ENCODE results near the gene SCNN1A.

The SCNN1A gene
- 0.18 to 0.22 reads per million in 2 experiments for total RNA-seq

GRCh38 chr12:6375269-6376078 lies at the start of gene SCNN1A:
TSS of gene SCNN1A (minus strand) at chr12:6375563. CDS start at chr12:6374783, 780 bp downstream.
- DNase-seq (ENCODE audit: low read depth) = no peak

- no peak for DNase-seq (ENCODE audit: low read depth)
Observed at GRCh38 chr12:6424866-6425265, 49.5 kb upstream of the SCNN1A start.

- no peak for DNase-seq (ENCODE audit: low read depth)
Observed at GRCh38 chr12:6424008-6424347, 48.6 kb upstream of the SCNN1A start.

- peak; percentile 68 for DNase-seq (ENCODE audit: low read depth)
Observed at GRCh38 chr12:6423267-6424007, 48.1 kb upstream of the SCNN1A start.

GRCh38 chr12:6420364-6420763 lies 45.0 kb upstream of the SCNN1A start:
- no peak for DNase-seq (ENCODE audit: low read depth)

GRCh38 chr12:6418796-6419195 lies 43.4 kb upstream of the SCNN1A start:
- no peak for DNase-seq (ENCODE audit: low read depth)

GRCh38 chr12:6416596-6416995 lies 41.2 kb upstream of the SCNN1A start:
- no peak for DNase-seq (ENCODE audit: low read depth)

GRCh38 chr12:6407236-6407954 lies 32.0 kb upstream of the SCNN1A start:
- DNase-seq (ENCODE audit: low read depth) = no peak

GRCh38 chr12:6405963-6406362 lies 30.6 kb upstream of the SCNN1A start:
- no peak for DNase-seq (ENCODE audit: low read depth)

GRCh38 chr12:6404390-6404789 lies 29.0 kb upstream of the SCNN1A start:
- DNase-seq (ENCODE audit: low read depth) = no peak

GRCh38 chr12:6399884-6400644 lies 24.7 kb upstream of the SCNN1A start:
- no peak for DNase-seq (ENCODE audit: low read depth)

- no peak for DNase-seq (ENCODE audit: low read depth)
Observed at GRCh38 chr12:6396031-6396430, 20.7 kb upstream of the SCNN1A start.

GRCh38 chr12:6394398-6394797 lies 19.0 kb upstream of the SCNN1A start:
- DNase-seq (ENCODE audit: low read depth) = no peak

- DNase-seq (ENCODE audit: low read depth) = no peak
Observed at GRCh38 chr12:6393109-6393508, 17.7 kb upstream of the SCNN1A start.

- no peak for DNase-seq (ENCODE audit: low read depth)
Observed at GRCh38 chr12:6392504-6392903, 17.1 kb upstream of the SCNN1A start.

GRCh38 chr12:6391013-6391412 lies 15.7 kb upstream of the SCNN1A start:
- DNase-seq (ENCODE audit: low read depth) = no peak

GRCh38 chr12:6390084-6390799 lies 14.9 kb upstream of the SCNN1A start:
- DNase-seq (ENCODE audit: low read depth) = no peak

- no peak for DNase-seq (ENCODE audit: low read depth)
Observed at GRCh38 chr12:6387541-6387940, 12.2 kb upstream of the SCNN1A start.

- no peak for DNase-seq (ENCODE audit: low read depth)
Observed at GRCh38 chr12:6386491-6386890, 11.1 kb upstream of the SCNN1A start.

GRCh38 chr12:6386038-6386437 lies 10.7 kb upstream of the SCNN1A start:
- DNase-seq (ENCODE audit: low read depth) = no peak

Data from T follicular helper cell (primary cell).